NT2/D1 (cell line): ENCODE results near the gene TNFRSF13B.

Experiments
- DNase-seq: peaks from one replicate; pipeline ENCODE4 v3.0.0-alpha.2; 2011; ENCODE audit warnings: low read depth, low spot score
- H3K27me3 ChIP-seq: 2 replicates; pipeline ENCODE4 v1.6.0; 2011; ENCODE audit warnings: mild to moderate bottlenecking; ENCODE audit not compliant: insufficient read length, insufficient read depth
- H3K36me3 ChIP-seq: 2 replicates; pipeline ENCODE4 v1.6.1; 2011; ENCODE audit warnings: mild to moderate bottlenecking, low read length, mixed read lengths; ENCODE audit not compliant: insufficient read depth, insufficient read length
- H3K4me1 ChIP-seq: 2 replicates; pipeline ENCODE4 v1.5.1; 2011; ENCODE audit not compliant: insufficient read depth, insufficient read length
- H3K4me3 ChIP-seq: 2 replicates; pipeline ENCODE4 v1.5.1; 2011; ENCODE audit warnings: low read depth; ENCODE audit not compliant: insufficient read length
- H3K9ac ChIP-seq: 2 replicates; pipeline ENCODE4 v1.6.0; 2011; ENCODE audit warnings: low read depth; ENCODE audit not compliant: insufficient read length
- H3K9me3 ChIP-seq: 2 replicates; pipeline ENCODE4 v1.5.1; 2011; ENCODE audit warnings: mild to moderate bottlenecking, low read length; ENCODE audit not compliant: insufficient read depth
- SUZ12 ChIP-seq: IDR thresholded peaks from 2 replicates; pipeline ENCODE4 v1.6.1; 2011; ENCODE audit not compliant: insufficient read length, insufficient read depth; ENCODE audit errors: extremely low read depth
- YY1 ChIP-seq: IDR thresholded peaks from 2 replicates; pipeline ENCODE4 v1.6.1; 2011; ENCODE audit not compliant: insufficient read length, insufficient read depth
- ZNF274 ChIP-seq: IDR thresholded peaks from 2 replicates; pipeline ENCODE4 v1.6.1; 2011; ENCODE audit warnings: mild to moderate bottlenecking, low read depth, low read length

The TNFRSF13B gene

GRCh38 chr17:16929757-16930520, 42.0 kb downstream of the TNFRSF13B start:
- DNase-seq, result no peak
- Histone ChIP-seq H3K27me3 (no peaks in the 10 kb centered on the region), H3K4me1 (peaks cover 2% of the 10 kb centered on the region), H3K9me3 (no peaks in the 10 kb centered on the region), H3K36me3 (no peaks in the 10 kb centered on the region), H3K9ac (no peak overlapping the region), H3K4me3 (no peak overlapping the region)
- no peak for TF ChIP-seq YY1
- no peak for TF ChIP-seq SUZ12
- TF ChIP-seq ZNF274, result no peak

DNA sequence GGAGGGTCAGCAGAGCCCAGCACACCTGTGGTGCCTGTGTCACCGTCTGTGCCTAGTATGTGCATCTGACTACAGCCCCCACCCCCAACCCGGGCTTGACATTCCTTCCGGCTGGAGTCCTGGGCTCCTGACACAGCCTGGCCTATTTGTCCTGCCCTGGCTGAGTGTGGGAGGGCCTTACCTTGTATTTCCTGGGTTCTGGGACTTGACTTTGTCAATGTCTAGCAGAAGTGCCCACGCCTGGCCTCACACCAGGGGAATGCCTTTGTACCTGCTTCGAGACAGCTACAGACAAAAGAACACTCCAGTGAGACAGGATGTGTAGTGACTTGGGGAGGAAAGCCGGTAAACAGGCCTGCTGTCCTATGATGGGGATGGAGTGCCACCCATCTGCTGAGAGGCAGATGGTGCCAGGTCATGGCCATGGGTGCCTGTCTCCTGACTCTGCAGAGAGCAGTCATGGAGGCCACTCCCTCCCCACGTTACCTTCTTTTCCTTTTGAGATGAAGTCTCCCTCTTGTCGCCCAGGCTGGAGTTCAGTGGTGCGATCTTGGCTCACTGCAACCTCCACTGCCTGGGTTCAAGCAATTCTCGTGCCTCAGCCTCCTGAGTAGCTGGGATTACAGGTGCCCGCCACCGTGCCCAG, 42.8 kb downstream of the TNFRSF13B start:
- no peak for DNase-seq

GRCh38 chr17:16928406-16929034, 43.4 kb downstream of the TNFRSF13B start:
- Histone ChIP-seq H3K4me3 (no peak overlapping the region), H3K36me3 (no peaks in the 10 kb centered on the region), H3K4me1 (peaks cover 2% of the 10 kb centered on the region), H3K9ac (no peak overlapping the region), H3K27me3 (no peaks in the 10 kb centered on the region), H3K9me3 (no peaks in the 10 kb centered on the region)
- TF ChIP-seq YY1, result no peak
- TF ChIP-seq SUZ12, result no peak
- no peak for TF ChIP-seq ZNF274
- DNase-seq, result no peak

More for the DNA sequence above, 42.8 kb downstream of the TNFRSF13B start:
- no peaks in the 10 kb centered on the region for H3K9me3 ChIP-seq
- H3K27me3 ChIP-seq, result no peaks in the 10 kb centered on the region
- H3K4me1 ChIP-seq, result peaks cover 2% of the 10 kb centered on the region
- TF ChIP-seq YY1 (no peak), SUZ12 (no peak), ZNF274 (no peak)
- no peak overlapping the region for H3K9ac ChIP-seq
- no peaks in the 10 kb centered on the region for H3K36me3 ChIP-seq
- no peak overlapping the region for H3K4me3 ChIP-seq

GRCh38 chr17:16927641-16928321, 44.1 kb downstream of the TNFRSF13B start:
- Histone ChIP-seq H3K27me3 (no peaks in the 10 kb centered on the region), H3K9me3 (no peaks in the 10 kb centered on the region), H3K36me3 (no peaks in the 10 kb centered on the region), H3K4me1 (no peaks in the 10 kb centered on the region), H3K4me3 (no peak overlapping the region), H3K9ac (no peak overlapping the region)
- no peak for TF ChIP-seq ZNF274
- TF ChIP-seq SUZ12, result no peak
- TF ChIP-seq YY1, result no peak
- DNase-seq, result no peak

DNA sequence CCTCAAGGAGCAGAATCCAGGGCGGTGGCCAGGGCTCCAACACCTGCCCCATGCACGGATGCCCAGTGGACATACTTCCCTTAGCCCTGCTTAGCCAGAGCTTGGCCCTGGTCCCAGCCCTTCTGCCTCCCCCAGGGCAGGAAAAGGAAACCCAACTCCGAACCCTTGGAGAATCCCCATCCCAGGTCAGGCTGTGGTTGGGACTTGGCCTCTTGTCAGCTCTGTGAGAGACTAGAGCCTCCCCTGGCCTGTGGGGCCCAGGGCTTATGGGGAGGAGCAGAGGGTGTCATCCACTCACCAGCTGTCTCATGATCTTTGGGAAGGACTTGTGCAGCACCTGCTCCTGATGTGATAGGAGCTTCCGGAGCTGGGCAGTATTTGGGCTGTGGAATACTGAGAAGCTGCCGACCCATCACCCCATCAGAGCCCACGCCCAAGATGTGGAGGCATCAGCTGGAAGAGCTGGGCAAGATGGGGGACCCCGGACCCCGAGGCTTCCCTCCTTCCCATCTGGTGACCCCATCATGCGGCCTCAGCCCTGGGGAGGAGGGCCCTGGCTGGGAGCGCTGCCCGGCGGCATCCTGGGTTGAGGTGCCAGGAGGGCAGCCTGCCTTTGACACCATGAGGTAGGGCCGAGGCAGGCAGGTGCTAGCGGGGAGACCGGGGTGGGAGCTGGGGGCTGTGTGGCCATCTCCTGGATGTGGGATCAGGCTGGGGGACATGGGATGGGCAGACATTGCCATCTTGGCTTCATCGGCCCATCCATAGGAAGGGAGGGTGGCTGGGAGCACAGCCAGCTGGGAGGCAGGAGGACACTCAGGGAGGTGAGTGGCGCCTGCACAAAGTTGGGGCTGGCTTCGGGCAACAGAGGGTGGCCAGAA, 45.1 kb downstream of the TNFRSF13B start:
- Histone ChIP-seq H3K36me3 (no peaks in the 10 kb centered on the region), H3K9me3 (no peaks in the 10 kb centered on the region), H3K27me3 (no peaks in the 10 kb centered on the region), H3K4me1 (no peaks in the 10 kb centered on the region), H3K4me3 (no peak overlapping the region), H3K9ac (no peak overlapping the region)
- no peak for DNase-seq
- TF ChIP-seq SUZ12 (no peak), YY1 (no peak), ZNF274 (no peak)

DNA sequence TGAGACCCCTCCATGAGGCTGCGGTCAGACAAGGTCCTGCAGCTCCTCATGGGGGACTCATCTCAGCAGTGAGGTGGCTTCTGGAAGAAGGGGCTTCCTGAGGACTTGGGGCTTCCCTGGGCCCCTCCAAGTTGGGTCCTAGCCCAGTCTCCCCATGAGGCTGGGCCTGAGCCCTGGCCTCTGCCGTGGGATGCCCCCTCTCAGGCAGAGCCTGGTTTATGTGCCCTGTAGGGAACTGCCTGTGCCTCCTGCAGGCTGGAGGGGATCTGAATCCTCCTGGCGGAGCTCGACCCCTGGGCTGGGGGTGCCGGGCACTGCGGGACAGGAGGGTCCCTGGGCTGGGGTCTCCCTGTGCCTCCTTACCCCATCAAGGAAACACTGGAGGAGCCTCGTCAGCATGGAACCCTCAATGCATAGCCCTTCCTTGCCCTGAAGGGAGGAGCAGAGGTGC, 45.8 kb downstream of the TNFRSF13B start:
- DNase-seq, result no peak
- H3K9me3 ChIP-seq, result no peaks in the 10 kb centered on the region
- TF ChIP-seq SUZ12 (no peak), ZNF274 (no peak), YY1 (no peak)
- no peaks in the 10 kb centered on the region for H3K36me3 ChIP-seq
- no peak overlapping the region for H3K4me3 ChIP-seq
- H3K27me3 ChIP-seq, result no peaks in the 10 kb centered on the region
- H3K4me1 ChIP-seq, result no peaks in the 10 kb centered on the region
- no peak overlapping the region for H3K9ac ChIP-seq
